ENCODE results near the gene ADAMTSL5.
"Not testable (repeated sequence)": the region's sequence is repeated elsewhere in the genome, so short reads cannot be mapped to it uniquely, and the experiment has no call there.

The ADAMTSL5 gene

DNA sequence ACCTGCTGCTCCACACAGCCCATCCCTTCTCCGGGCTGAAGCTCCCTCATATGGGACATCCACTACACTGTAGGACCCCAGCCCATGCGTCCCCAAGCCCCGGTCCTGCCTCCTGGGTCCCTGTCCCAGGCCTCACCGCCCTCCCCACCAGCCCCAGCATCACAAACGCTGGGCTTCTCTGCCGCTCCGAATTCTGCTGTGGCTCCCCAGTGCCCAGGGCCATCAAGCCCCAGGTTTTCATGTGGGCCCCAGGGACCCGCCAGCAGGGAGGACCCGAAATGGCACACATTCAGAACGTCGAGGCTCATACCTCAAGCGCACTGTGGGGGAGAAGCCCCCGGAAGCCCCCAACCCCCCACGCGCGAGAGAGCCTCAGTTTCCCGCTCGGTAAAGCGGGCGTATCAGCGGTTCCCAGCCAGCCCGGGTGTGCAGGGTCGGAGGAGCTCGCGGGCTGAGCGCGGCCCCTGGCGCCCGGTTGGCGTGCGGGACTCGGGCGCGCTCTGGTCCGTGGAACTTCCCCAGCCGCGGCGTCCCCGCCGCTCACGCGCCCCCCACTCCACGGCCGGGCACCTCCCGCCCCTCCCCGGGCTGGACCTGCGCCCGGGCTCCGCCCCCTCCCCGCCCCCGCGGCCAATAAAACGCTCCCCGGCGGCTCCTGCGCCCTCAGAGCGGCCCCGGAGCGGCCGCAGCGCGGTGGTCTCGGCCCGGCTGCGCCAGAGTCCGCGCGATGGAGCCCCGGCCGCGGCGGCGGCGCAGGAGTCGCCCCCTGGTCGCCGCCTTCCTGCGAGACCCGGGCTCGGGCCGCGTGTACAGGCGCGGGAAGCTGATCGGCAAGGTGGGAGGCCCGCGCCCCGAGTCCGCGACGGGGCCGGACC, 10.8 kb upstream of the ADAMTSL5 start, which contains the start of gene PLK5:
PLK5 (plus strand) TSS at position 666 of the 875 bp plus-strand sequence. CDS start 2,920 bp downstream, outside the sequence.
- no peak within 1 kb of the TSS for H3K27ac ChIP-seq
- TF ChIP-seq, protein P1, sequence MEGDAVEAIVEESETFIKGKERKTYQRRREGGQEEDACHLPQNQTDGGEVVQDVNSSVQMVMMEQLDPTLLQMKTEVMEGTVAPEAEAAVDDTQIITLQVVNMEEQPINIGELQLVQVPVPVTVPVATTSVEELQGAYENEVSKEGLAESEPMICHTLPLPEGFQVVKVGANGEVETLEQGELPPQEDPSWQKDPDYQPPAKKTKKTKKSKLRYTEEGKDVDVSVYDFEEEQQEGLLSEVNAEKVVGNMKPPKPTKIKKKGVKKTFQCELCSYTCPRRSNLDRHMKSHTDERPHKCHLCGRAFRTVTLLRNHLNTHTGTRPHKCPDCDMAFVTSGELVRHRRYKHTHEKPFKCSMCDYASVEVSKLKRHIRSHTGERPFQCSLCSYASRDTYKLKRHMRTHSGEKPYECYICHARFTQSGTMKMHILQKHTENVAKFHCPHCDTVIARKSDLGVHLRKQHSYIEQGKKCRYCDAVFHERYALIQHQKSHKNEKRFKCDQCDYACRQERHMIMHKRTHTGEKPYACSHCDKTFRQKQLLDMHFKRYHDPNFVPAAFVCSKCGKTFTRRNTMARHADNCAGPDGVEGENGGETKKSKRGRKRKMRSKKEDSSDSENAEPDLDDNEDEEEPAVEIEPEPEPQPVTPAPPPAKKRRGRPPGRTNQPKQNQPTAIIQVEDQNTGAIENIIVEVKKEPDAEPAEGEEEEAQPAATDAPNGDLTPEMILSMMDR (conservative IDR thresholded peaks at IDR 0.05), result no peak
- TF ChIP-seq ZFX (IDR thresholded peaks at IDR 0.05), result no peak

GRCh38 chr19:1522838-1523237, 10.0 kb upstream of the ADAMTSL5 start:
- TF ChIP-seq ZFX (IDR thresholded peaks at IDR 0.05), result no peak
- TF ChIP-seq, protein P1 (conservative IDR thresholded peaks at IDR 0.05), result no peak

GRCh38 chr19:1522061-1522460, 9.2 kb upstream of the ADAMTSL5 start:
- H3K27ac ChIP-seq, result no peak overlapping the region
- TF ChIP-seq ZFX (IDR thresholded peaks at IDR 0.05), result no peak
- TF ChIP-seq, protein P1 (conservative IDR thresholded peaks at IDR 0.05), result no peak

More at GRCh38 chr19:1522838-1523237, 10.0 kb upstream of the ADAMTSL5 start:
- H3K27ac ChIP-seq, result no peak overlapping the region

GRCh38 chr19:1521636-1522035, 8.8 kb upstream of the ADAMTSL5 start:
- H3K27ac ChIP-seq, result no peak overlapping the region
- TF ChIP-seq, protein P1 (conservative IDR thresholded peaks at IDR 0.05), result no peak
- TF ChIP-seq ZFX (IDR thresholded peaks at IDR 0.05), result no peak

- H3K27ac ChIP-seq, result no peak overlapping the region
- TF ChIP-seq ZFX (IDR thresholded peaks at IDR 0.05), result no peak
- TF ChIP-seq, protein P1 (conservative IDR thresholded peaks at IDR 0.05), result no peak
Measured at GRCh38 chr19:1520203-1520780, 7.5 kb upstream of the ADAMTSL5 start.

- H3K27ac ChIP-seq, result not testable (repeated sequence)
Measured at GRCh38 chr19:1519802-1520201, 7.0 kb upstream of the ADAMTSL5 start.

GRCh38 chr19:1518471-1518870, 5.7 kb upstream of the ADAMTSL5 start:
- TF ChIP-seq, protein P1 (conservative IDR thresholded peaks at IDR 0.05), result no peak
- no peak for TF ChIP-seq ZFX (IDR thresholded peaks at IDR 0.05)
- no peak overlapping the region for H3K27ac ChIP-seq
